Fibroblast of the aortic adventitia (primary cell): ENCODE data around the gene RNF6. TPM values are rescaled to one million over a fixed set of nuclear protein-coding genes. Genes with fewer than 3 reads are reported as not detected.

ENCODE experiments used
- DNase-seq: peaks from one replicate; pipeline ENCODE4 v3.0.0-alpha.2; 2010; ENCODE audit warnings: low read depth
- H3K4me3 ChIP-seq: 2 replicates; pipeline ENCODE4 v1.5.1; 2011; ENCODE audit warnings: low read depth, mild to moderate bottlenecking, control low read depth, low read length, moderate library complexity
- total RNA-seq: library from RNA; depleted of rRNA; stranded (reverse); fragments of >200 nt; gene quantifications from 2 replicates; pipeline ENCODE4 v1.2.3, GENCODE V29; 2012; ENCODE audit warnings: low replicate concordance
- TF ChIP-seq, protein P1 (sequence below): IDR thresholded peaks from 2 replicates; pipeline ENCODE4 v1.5.1; 2011; ENCODE audit warnings: mild to moderate bottlenecking, low read length, control low read depth, inconsistent platforms; ENCODE audit not compliant: insufficient read depth

Gene RNF6
- total RNA-seq, 1 donor = 39.0 TPM

- DNase-seq = peak; percentile 16
- no peak overlapping the region for H3K4me3 ChIP-seq
- TF ChIP-seq, protein P1, sequence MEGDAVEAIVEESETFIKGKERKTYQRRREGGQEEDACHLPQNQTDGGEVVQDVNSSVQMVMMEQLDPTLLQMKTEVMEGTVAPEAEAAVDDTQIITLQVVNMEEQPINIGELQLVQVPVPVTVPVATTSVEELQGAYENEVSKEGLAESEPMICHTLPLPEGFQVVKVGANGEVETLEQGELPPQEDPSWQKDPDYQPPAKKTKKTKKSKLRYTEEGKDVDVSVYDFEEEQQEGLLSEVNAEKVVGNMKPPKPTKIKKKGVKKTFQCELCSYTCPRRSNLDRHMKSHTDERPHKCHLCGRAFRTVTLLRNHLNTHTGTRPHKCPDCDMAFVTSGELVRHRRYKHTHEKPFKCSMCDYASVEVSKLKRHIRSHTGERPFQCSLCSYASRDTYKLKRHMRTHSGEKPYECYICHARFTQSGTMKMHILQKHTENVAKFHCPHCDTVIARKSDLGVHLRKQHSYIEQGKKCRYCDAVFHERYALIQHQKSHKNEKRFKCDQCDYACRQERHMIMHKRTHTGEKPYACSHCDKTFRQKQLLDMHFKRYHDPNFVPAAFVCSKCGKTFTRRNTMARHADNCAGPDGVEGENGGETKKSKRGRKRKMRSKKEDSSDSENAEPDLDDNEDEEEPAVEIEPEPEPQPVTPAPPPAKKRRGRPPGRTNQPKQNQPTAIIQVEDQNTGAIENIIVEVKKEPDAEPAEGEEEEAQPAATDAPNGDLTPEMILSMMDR = no peak
These were observed 25.5 kb upstream of the RNF6 start for GRCh38 chr13:26247608-26248007.

DNA sequence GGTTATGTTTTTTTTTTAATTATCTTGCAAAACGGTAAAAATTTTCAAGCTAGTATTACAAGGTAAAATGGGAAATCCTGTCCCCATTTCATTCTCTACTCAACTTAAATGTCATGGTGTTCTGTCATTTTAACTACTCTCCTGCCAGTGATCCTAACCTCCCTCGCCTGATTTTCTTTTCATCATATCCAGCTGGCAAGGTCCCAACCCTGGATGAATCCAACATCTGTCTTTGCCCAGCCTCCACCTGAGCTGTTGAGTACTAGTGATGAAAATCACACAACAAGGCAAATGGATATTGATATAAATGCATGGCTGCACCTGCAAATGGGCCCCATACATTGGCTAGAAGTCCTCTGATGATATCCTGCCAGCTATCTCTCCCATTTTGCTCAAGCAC lies 24.9 kb upstream of the RNF6 start:
- TF ChIP-seq, protein P1 = no peak
- no peak for DNase-seq
- no peak overlapping the region for H3K4me3 ChIP-seq

GRCh38 chr13:26246154-26246553 lies 24.0 kb upstream of the RNF6 start:
- DNase-seq = no peak
- H3K4me3 ChIP-seq = no peak overlapping the region
- TF ChIP-seq, protein P1 = no peak

DNA sequence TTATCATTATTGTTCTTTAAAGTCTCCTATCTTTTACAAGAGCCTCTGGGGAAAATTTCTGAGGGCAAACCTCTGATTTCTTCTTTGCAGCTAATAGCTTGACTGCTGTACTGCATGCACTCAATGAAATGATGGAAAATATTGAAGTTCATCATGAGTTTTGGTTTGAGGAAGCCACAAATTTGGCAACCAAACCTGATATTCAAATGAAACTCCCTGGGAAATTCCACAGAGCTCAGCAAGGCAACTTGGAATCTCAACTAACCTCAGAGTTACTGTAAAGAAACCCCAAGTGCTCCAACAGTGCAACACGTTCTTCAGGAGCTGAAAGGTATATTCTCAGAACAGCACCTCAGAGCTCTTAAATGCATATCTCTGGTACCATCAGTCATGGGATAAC lies 14.2 kb upstream of the RNF6 start:
- DNase-seq = no peak
- TF ChIP-seq, protein P1 = no peak
- no peak overlapping the region for H3K4me3 ChIP-seq

DNA sequence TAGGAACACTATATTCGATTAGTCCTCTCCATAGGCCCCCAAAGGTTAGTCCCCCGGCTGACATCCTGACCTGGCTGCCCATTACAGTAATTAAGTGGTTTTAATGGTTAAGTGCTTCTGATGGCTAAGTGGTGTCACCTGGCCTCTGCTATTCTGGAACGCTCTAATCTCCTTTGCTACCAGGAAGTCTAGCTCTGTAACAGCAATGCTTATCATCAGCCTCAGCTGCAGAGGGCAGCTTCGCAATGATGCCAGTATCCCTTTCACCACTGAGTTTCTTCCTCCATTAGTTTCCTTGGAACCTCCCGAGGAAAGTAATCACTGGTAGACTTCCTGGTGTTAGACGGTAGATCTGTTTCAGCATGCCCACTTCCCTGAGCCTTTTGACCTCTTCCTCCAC lies 8.6 kb upstream of the RNF6 start:
- H3K4me3 ChIP-seq = no peak overlapping the region
- no peak for DNase-seq
- TF ChIP-seq, protein P1 = no peak

DNA sequence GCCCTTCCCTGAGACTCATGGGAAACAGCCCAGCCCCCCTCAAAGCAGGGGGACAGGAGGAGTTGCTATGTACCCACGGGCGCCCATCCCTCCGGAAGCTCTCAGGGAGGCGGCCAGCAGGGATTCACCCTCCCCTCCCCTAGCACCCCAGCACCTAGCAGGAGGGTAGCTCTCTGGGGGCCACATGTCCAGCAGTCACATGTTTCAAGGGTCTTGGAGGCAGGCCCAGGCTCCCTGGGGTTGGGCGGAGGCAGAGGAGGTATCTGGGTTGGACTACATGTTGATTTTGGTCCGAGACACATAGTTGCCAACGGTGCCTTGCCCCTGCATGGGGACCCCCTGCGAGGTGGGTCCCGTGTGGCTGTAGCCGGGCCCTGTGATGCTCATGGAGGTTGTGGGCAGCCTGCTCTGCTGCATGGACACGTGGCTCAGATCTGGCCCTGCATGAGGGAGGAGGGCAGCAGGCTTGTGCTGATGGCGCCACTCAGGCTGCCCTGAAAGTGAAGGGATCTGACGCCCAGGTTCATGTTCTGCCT lies 7.0 kb upstream of the RNF6 start:
- H3K4me3 ChIP-seq = no peak overlapping the region
- TF ChIP-seq, protein P1 = no peak

DNA sequence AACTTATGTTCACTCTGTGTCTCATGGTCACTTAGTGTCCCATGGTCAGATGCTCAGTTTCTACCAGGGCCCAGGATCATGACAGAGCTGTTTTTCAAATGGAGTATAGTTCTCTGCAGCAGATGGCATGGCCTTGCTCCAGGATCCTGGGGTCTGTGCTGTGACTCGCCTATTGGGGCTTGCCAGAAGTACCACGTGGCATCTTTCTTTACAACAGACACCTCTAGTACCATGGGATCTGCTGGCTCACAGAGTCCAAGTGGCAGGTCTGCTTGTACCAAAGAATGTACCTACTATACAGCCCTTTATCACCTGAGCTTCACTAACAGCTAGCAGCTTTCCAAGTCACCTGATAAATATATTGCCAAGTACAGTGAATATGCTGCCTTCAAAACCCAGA lies 6.0 kb upstream of the RNF6 start:
- TF ChIP-seq, protein P1 = no peak
- no peak overlapping the region for H3K4me3 ChIP-seq
- DNase-seq = no peak

More for the DNA sequence above, 7.0 kb upstream of the RNF6 start:
- DNase-seq = no peak
